GM23338 (cell line): ENCODE measurements around the gene MATCAP1. TPM values are rescaled to one million over a fixed set of nuclear protein-coding genes. Genes with fewer than 3 reads are reported as not detected.

Experiments used
- ATAC-seq: fragments of 200-7000 bp; cut with Tn5 transposase; 3 replicates; pipeline ENCODE4 v1.9.1; 2020
- DNase-seq: peaks from one replicate; pipeline ENCODE4 v3.0.0-alpha.2; 2015; ENCODE audit warnings: low spot score
- H2AFZ ChIP-seq: fragments of 200-600 bp; sonication (generic); 2 replicates; pipeline ENCODE4 v1.8.0; 2016; ENCODE audit warnings: antibody characterized with exemption, mild to moderate bottlenecking, moderate library complexity
- H3F3A ChIP-seq: fragments of 200-600 bp; sonication (generic); replicated peaks from 2 replicates; pipeline ENCODE4 v1.8.0; 2017; ENCODE audit warnings: antibody characterized with exemption, mixed run types, low read depth
- H3K27ac ChIP-seq: fragments of 200-600 bp; sonication (generic); 2 replicates; pipeline ENCODE4 v1.6.1; 2016; ENCODE audit warnings: low read depth
- H3K27me3 ChIP-seq: fragments of 200-600 bp; sonication (generic); 2 replicates; pipeline ENCODE4 v1.8.0; 2016; ENCODE audit warnings: mild to moderate bottlenecking, mixed run types, moderate library complexity; ENCODE audit not compliant: insufficient read depth
- H3K36me3 ChIP-seq: fragments of 200-600 bp; sonication (generic); 2 replicates; pipeline ENCODE4 v1.8.0; 2016; ENCODE audit warnings: mild to moderate bottlenecking; ENCODE audit not compliant: insufficient read depth
- H3K4me1 ChIP-seq: fragments of 200-600 bp; sonication (generic); 2 replicates; pipeline ENCODE4 v1.8.0; 2016; ENCODE audit warnings: mild to moderate bottlenecking, moderate library complexity; ENCODE audit not compliant: insufficient read depth
- H3K4me2 ChIP-seq: fragments of 200-600 bp; sonication (generic); 2 replicates; pipeline ENCODE4 v1.7.1; 2017; ENCODE audit warnings: mixed run types
- H3K4me3 ChIP-seq: fragments of 200-600 bp; sonication (generic); 2 replicates; pipeline ENCODE4 v1.6.1; 2016; ENCODE audit warnings: mixed run types
- H3K79me2 ChIP-seq: fragments of 200-600 bp; sonication (generic); replicated peaks from 2 replicates; pipeline ENCODE4 v1.8.0; 2017; ENCODE audit warnings: mild to moderate bottlenecking; ENCODE audit not compliant: insufficient read depth
- H3K9me2 ChIP-seq: fragments of 200-600 bp; sonication (generic); 2 replicates; pipeline ENCODE4 v1.8.0; 2017; ENCODE audit not compliant: insufficient read depth
- H4K20me1 ChIP-seq: fragments of 200-600 bp; sonication (generic); replicated peaks from 2 replicates; pipeline ENCODE4 v1.8.0; 2017; ENCODE audit warnings: mild to moderate bottlenecking; ENCODE audit not compliant: insufficient read depth
- H3K27ac Mint-ChIP-seq: 2 replicates; pipeline ENCODE4 v1.8.0; 2020; ENCODE audit warnings: inconsistent platforms, mild to moderate bottlenecking, moderate library complexity, mixed read lengths
- H3K27me3 Mint-ChIP-seq: 3 replicates; pipeline ENCODE4 v1.8.0; 2022; ENCODE audit warnings: low read depth, mild to moderate bottlenecking, moderate library complexity, mixed read lengths, inconsistent platforms; ENCODE audit not compliant: insufficient read depth, poor library complexity
- H3K36me3 Mint-ChIP-seq: 3 replicates; pipeline ENCODE4 v1.8.0; 2021; ENCODE audit warnings: low read depth, mild to moderate bottlenecking, inconsistent platforms, moderate library complexity, mixed read lengths
- H3K4me1 Mint-ChIP-seq: 3 replicates; pipeline ENCODE4 v1.8.0; 2020; ENCODE audit warnings: mild to moderate bottlenecking, inconsistent platforms, mixed read lengths
- H3K4me3 Mint-ChIP-seq: 3 replicates; pipeline ENCODE4 v1.8.0; 2021; ENCODE audit warnings: moderate library complexity, mild to moderate bottlenecking, inconsistent platforms, mixed read lengths
- H3K9me3 Mint-ChIP-seq: 3 replicates; pipeline ENCODE4 v1.8.0; 2020; ENCODE audit warnings: moderate library complexity, mild to moderate bottlenecking, inconsistent platforms, mixed read lengths
- NANOG ChIP-seq: IDR thresholded peaks from 2 replicates; pipeline ENCODE4 v1.6.1; 2016; ENCODE audit warnings: antibody characterized with exemption, borderline replicate concordance
- POLR2AphosphoS5 ChIP-seq: IDR thresholded peaks from 2 replicates; pipeline ENCODE4 v1.6.1; 2016; ENCODE audit warnings: antibody characterized with exemption, low read depth
- REST ChIP-seq: IDR thresholded peaks from one replicate; pipeline ENCODE4 v1.6.1; 2018; ENCODE audit warnings: antibody characterized with exemption; ENCODE audit not compliant: unreplicated experiment
- polyA plus RNA-seq: library from polyadenylated mRNA; unstranded; fragments of >200 nt; fragmentation: Nextera tagmentation; extraction: Ambion mirVana; gene quantifications from 2 replicates; pipeline ENCODE4 v1.2.1, GENCODE V29; 2016
- total RNA-seq: library from RNA; depleted of rRNA; stranded (reverse); fragments of >200 nt; shearing (Covaris generic); gene quantifications from 2 replicates; pipeline ENCODE4 v1.2.3, GENCODE V29; 2014
- TF ChIP-seq, protein P1 (sequence below): fragments of 250-450 bp; sonication (Bioruptor Pico); IDR thresholded peaks from 2 replicates; pipeline ENCODE4 v1.5.0; 2020; ENCODE audit warnings: mild to moderate bottlenecking, moderate library complexity

Gene MATCAP1
- total and polyA plus RNA-seq, 2 experiments from 2014 or later, result 9.5 to 22.7 TPM

- peaks cover 14% of the 10 kb centered on the region for H3K27me3 Mint-ChIP-seq
- Histone ChIP-seq H3K4me3 (no peak overlapping the region), H3K27ac (no peak overlapping the region), H3K4me2 (no peak overlapping the region), H3K36me3 (peaks cover 15% of the 10 kb centered on the region; the same call in 1 of the 2 replicates), H3K9me2 (no peaks in the 10 kb centered on the region), H4K20me1 (peaks cover 5% of the 10 kb centered on the region; the same call in 1 of the 2 replicates), H2AFZ (no peak overlapping the region), H3K4me1 (peaks cover 3% of the 10 kb centered on the region; the same call in 1 of the 2 replicates), H3K27me3 (no peaks in the 10 kb centered on the region), H3F3A (0 out of 2 replicates have a peak, but pooled peaks cover under 1% of the 10 kb centered on the region), H3K79me2 (peaks cover 11% of the 10 kb centered on the region)
- no peak overlapping the region for H3K27ac Mint-ChIP-seq
- peaks cover 10% of the 10 kb centered on the region for H3K4me1 Mint-ChIP-seq
- H3K36me3 Mint-ChIP-seq, result peaks cover 63% of the 10 kb centered on the region
- ATAC-seq (no peak), DNase-seq (no peak)
- H3K4me3 Mint-ChIP-seq, result no peak overlapping the region
- H3K9me3 Mint-ChIP-seq, result no peaks in the 10 kb centered on the region; the same call in 2 of the 3 replicates
- TF ChIP-seq, protein P1, sequence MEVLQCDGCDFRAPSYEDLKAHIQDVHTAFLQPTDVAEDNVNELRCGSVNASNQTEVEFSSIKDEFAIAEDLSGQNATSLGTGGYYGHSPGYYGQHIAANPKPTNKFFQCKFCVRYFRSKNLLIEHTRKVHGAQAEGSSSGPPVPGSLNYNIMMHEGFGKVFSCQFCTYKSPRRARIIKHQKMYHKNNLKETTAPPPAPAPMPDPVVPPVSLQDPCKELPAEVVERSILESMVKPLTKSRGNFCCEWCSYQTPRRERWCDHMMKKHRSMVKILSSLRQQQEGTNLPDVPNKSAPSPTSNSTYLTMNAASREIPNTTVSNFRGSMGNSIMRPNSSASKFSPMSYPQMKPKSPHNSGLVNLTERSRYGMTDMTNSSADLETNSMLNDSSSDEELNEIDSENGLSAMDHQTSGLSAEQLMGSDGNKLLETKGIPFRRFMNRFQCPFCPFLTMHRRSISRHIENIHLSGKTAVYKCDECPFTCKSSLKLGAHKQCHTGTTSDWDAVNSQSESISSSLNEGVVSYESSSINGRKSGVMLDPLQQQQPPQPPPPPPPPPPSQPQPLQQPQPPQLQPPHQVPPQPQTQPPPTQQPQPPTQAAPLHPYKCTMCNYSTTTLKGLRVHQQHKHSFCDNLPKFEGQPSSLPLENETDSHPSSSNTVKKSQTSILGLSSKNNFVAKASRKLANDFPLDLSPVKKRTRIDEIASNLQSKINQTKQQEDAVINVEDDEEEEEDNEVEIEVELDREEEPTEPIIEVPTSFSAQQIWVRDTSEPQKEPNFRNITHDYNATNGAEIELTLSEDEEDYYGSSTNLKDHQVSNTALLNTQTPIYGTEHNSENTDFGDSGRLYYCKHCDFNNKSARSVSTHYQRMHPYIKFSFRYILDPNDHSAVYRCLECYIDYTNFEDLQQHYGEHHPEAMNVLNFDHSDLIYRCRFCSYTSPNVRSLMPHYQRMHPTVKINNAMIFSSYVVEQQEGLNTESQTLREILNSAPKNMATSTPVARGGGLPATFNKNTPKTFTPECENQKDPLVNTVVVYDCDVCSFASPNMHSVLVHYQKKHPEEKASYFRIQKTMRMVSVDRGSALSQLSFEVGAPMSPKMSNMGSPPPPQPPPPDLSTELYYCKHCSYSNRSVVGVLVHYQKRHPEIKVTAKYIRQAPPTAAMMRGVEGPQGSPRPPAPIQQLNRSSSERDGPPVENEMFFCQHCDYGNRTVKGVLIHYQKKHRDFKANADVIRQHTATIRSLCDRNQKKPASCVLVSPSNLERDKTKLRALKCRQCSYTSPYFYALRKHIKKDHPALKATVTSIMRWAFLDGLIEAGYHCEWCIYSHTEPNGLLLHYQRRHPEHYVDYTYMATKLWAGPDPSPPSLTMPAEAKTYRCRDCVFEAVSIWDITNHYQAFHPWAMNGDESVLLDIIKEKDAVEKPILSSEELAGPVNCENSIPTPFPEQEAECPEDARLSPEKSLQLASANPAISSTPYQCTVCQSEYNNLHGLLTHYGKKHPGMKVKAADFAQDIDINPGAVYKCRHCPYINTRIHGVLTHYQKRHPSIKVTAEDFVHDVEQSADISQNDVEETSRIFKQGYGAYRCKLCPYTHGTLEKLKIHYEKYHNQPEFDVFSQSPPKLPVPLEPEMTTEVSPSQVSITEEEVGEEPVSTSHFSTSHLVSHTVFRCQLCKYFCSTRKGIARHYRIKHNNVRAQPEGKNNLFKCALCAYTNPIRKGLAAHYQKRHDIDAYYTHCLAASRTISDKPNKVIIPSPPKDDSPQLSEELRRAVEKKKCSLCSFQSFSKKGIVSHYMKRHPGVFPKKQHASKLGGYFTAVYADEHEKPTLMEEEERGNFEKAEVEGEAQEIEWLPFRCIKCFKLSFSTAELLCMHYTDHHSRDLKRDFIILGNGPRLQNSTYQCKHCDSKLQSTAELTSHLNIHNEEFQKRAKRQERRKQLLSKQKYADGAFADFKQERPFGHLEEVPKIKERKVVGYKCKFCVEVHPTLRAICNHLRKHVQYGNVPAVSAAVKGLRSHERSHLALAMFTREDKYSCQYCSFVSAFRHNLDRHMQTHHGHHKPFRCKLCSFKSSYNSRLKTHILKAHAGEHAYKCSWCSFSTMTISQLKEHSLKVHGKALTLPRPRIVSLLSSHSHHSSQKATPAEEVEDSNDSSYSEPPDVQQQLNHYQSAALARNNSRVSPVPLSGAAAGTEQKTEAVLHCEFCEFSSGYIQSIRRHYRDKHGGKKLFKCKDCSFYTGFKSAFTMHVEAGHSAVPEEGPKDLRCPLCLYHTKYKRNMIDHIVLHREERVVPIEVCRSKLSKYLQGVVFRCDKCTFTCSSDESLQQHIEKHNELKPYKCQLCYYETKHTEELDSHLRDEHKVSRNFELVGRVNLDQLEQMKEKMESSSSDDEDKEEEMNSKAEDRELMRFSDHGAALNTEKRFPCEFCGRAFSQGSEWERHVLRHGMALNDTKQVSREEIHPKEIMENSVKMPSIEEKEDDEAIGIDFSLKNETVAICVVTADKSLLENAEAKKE (CRISPR knock-in tag), result no peak
- TF ChIP-seq REST (no peak), NANOG (no peak), POLR2AphosphoS5 (peak; percentile 29)
These were observed 47.3 kb upstream of the MATCAP1 start for GRCh38 chr16:67230809-67231660.
